Measurements from ENCODE around the gene TAS2R31. TPM values are rescaled to one million over a fixed set of nuclear protein-coding genes. Genes with fewer than 3 reads are reported as not detected.

Gene TAS2R31
- polyA plus RNA-seq, 3 donors: 0.29 TPM; not detected in 2

DNA sequence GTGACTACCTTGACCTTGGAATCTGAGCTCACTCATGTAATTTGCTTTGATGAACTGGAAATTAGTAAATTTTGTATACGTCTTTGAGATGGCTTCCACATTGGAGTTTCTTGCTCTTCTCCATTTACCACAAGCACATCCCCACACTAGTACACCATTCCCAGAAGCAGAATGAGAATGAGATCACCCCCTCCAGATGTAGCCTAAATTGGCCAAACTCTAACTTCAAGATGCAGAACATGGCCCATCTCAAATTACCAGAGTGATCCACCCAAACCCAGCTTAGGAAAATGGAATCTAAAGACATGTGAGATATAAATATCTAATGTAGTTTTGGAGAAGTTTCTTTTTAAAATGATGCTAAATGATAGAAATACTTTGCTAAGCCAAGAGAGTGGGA, 23.6 kb downstream of the TAS2R31 start:
- no peak overlapping the region for H2AFZ ChIP-seq (ENCODE audit: insufficient read depth, low read depth, low read length, poor library complexity, severe bottlenecking)
- intact Hi-C loops (cut with micrococcal nuclease): no loop called here
- H3K27ac Mint-ChIP-seq: no peak overlapping the region

DNA sequence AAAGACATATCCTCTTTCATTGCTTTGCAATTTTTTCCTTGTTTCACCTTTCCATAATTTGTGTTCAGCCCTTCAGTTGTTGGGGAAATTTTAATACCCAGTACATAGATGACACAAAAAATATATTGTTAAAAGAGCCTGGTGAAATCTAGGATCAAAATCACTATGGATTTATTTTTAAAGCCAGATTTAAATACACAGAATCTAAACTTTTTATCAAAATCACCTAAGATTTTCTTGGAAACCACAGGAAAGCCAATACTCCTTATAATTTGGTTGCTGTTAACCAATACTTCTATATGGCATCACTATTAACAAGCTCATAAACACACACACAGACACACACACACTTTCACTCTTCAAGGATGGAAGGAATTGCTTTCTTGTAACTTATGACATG, 33.0 kb downstream of the TAS2R31 start, which contains the start of gene TAS2R20:
TAS2R20 (minus strand) TSS at position 101 of the 400 bp plus-strand sequence. CDS start 429 bp downstream, outside the sequence.
- Histone ChIP-seq H3K9me3 (replicated peaks in 1 of 2; ENCODE audit: control insufficient read depth in 1 of 2, insufficient read depth in 1 of 2, low read length in 2 of 2) (no peaks in the 10 kb centered on the region), H2AFZ (ENCODE audit: insufficient read depth, low read depth, low read length, poor library complexity, severe bottlenecking) (no peak within 1 kb of the TSS), H3K27ac (ENCODE audit: low read depth in 1 of 2, low read length in 2 of 2) (no peak within 1 kb of the TSS), H4K20me1 (ENCODE audit: insufficient read depth, low read length) (no peaks in the 10 kb centered on the region), H3K27me3 (ENCODE audit: control insufficient read depth in 2 of 2, insufficient read depth in 2 of 2, low read length in 2 of 2) (no peaks in the 10 kb centered on the region), H3K36me3 (replicated peaks in 1 of 2; ENCODE audit: control insufficient read depth in 1 of 2, insufficient read depth in 2 of 2, low read length in 2 of 2) (peaks cover 0 to 7% of the 10 kb centered on the region in 2 donors), H3K9ac (ENCODE audit: insufficient read depth, low read length, poor library complexity, severe bottlenecking) (no peak within 1 kb of the TSS), H3K79me2 (ENCODE audit: insufficient read depth, low read length) (no peaks in the 10 kb centered on the region), H3K4me2 (replicated peaks; ENCODE audit: extremely low read depth, low read length, poor library complexity, severe bottlenecking) (no peak within 1 kb of the TSS), H3K4me1 (ENCODE audit: control insufficient read depth in 1 of 2, insufficient read depth in 2 of 2, low read length in 2 of 2) (no peaks in the 10 kb centered on the region), H3K4me3 (replicated peaks in 1 of 3; ENCODE audit: low read depth in 2 of 3, low read length in 3 of 3) (no peak within 1 kb of the TSS)
- Mint-ChIP-seq H3K4me1 (no peaks in the 10 kb centered on the region), H3K36me3 (peaks cover 10 to 11% of the 10 kb centered on the region in 2 donors), H3K4me3 (no peak within 1 kb of the TSS), H3K9me3 (peaks cover 0 to 2% (median 0%) of the 10 kb centered on the region in 7 donors), H3K27ac (no peak within 1 kb of the TSS), H3K27me3 (ENCODE audit: low read depth in 3 of 3) (no peaks in the 10 kb centered on the region)
- intact Hi-C loops (cut with micrococcal nuclease): no loop called here
- TF ChIP-seq, protein P1, sequence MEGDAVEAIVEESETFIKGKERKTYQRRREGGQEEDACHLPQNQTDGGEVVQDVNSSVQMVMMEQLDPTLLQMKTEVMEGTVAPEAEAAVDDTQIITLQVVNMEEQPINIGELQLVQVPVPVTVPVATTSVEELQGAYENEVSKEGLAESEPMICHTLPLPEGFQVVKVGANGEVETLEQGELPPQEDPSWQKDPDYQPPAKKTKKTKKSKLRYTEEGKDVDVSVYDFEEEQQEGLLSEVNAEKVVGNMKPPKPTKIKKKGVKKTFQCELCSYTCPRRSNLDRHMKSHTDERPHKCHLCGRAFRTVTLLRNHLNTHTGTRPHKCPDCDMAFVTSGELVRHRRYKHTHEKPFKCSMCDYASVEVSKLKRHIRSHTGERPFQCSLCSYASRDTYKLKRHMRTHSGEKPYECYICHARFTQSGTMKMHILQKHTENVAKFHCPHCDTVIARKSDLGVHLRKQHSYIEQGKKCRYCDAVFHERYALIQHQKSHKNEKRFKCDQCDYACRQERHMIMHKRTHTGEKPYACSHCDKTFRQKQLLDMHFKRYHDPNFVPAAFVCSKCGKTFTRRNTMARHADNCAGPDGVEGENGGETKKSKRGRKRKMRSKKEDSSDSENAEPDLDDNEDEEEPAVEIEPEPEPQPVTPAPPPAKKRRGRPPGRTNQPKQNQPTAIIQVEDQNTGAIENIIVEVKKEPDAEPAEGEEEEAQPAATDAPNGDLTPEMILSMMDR (IDR thresholded peaks at IDR 0.05): no peak
- DNase-seq: no peak

More for the DNA sequence above, 23.6 kb downstream of the TAS2R31 start:
- no peaks in the 10 kb centered on the region for H3K4me1 ChIP-seq (ENCODE audit: control insufficient read depth in 1 of 2, insufficient read depth in 2 of 2, low read length in 2 of 2)
- TF ChIP-seq, protein P1 (IDR thresholded peaks at IDR 0.05): no peak
- no peak overlapping the region for H3K4me2 ChIP-seq (replicated peaks; ENCODE audit: extremely low read depth, low read length, poor library complexity, severe bottlenecking)
- H3K79me2 ChIP-seq (ENCODE audit: insufficient read depth, low read length): no peaks in the 10 kb centered on the region
- Mint-ChIP-seq H3K27me3 (ENCODE audit: low read depth in 3 of 3) (peaks cover 0 to 4% (median 0%) of the 10 kb centered on the region in 3 donors), H3K4me3 (no peak overlapping the region), H3K9me3 (peaks cover 0 to 2% (median 0%) of the 10 kb centered on the region in 7 donors), H3K36me3 (peaks cover 0 to 5% of the 10 kb centered on the region in 2 donors), H3K4me1 (no peaks in the 10 kb centered on the region)
- H3K36me3 ChIP-seq (replicated peaks in 1 of 2; ENCODE audit: control insufficient read depth in 1 of 2, insufficient read depth in 2 of 2, low read length in 2 of 2): peaks cover 0 to 2% of the 10 kb centered on the region in 2 donors
- H3K9me3 ChIP-seq (replicated peaks in 1 of 2; ENCODE audit: control insufficient read depth in 1 of 2, insufficient read depth in 1 of 2, low read length in 2 of 2): no peaks in the 10 kb centered on the region
- DNase-seq: no peak
- no CpG with 5 or more reads among the region's 1 CpG for WGBS (ENCODE audit: insufficient coverage)
- H4K20me1 ChIP-seq (ENCODE audit: insufficient read depth, low read length): no peaks in the 10 kb centered on the region
- no peak overlapping the region for H3K9ac ChIP-seq (ENCODE audit: insufficient read depth, low read length, poor library complexity, severe bottlenecking)
- H3K27me3 ChIP-seq (ENCODE audit: control insufficient read depth in 2 of 2, insufficient read depth in 2 of 2, low read length in 2 of 2): no peaks in the 10 kb centered on the region
- no peak overlapping the region for H3K4me3 ChIP-seq (replicated peaks in 1 of 3; ENCODE audit: low read depth in 2 of 3, low read length in 3 of 3)
- H3K27ac ChIP-seq (ENCODE audit: low read depth in 1 of 2, low read length in 2 of 2): no peak overlapping the region
